CD8-positive, alpha-beta memory T cell (primary cell): ENCODE data around the gene GORAB. TPM values are rescaled to one million over a fixed set of nuclear protein-coding genes. Genes with fewer than 3 reads are reported as not detected.
A peak's percentile ranks its signal among the peaks of the same experiment; 100 is the strongest.

ENCODE experiments used
- CTCF ChIA-PET: fragments of 350-600 bp; sonication (Branson Sonifier 250); formaldehyde crosslinking; loops from one replicate; lab custom pipeline; 2021; ENCODE audit warnings: antibody characterized with exemption; lab: Charles Lee
- POLR2A ChIA-PET: fragments of 350-600 bp; sonication (Branson Sonifier 250); formaldehyde crosslinking; loops from one replicate; lab custom pipeline; 2021; ENCODE audit warnings: antibody characterized with exemption; lab: Charles Lee
- DNase-seq, 5 donors: peaks; one replicate each; pipeline versions ENCODE4 v3.0.0 to v3.0.0-alpha.2; 2020 to 2022; ENCODE audit warnings: mixed read lengths in 1 of 5
- H3K27ac ChIP-seq: one replicate; pipeline ENCODE4 v1.7.0; 2013; ENCODE audit warnings: low read depth, mild to moderate bottlenecking, low read length, moderate library complexity
- H3K27me3 ChIP-seq: 2 replicates; pipeline ENCODE4 v1.7.0; 2013; ENCODE audit warnings: low read length, mild to moderate bottlenecking; ENCODE audit not compliant: insufficient read depth, poor library complexity, severe bottlenecking
- H3K36me3 ChIP-seq: 2 replicates; pipeline ENCODE4 v1.7.0; 2013; ENCODE audit warnings: mild to moderate bottlenecking, low read length, moderate library complexity; ENCODE audit not compliant: insufficient read depth
- H3K4me1 ChIP-seq: 2 replicates; pipeline ENCODE4 v1.7.0; 2013; ENCODE audit warnings: mild to moderate bottlenecking, low read length, moderate library complexity; ENCODE audit not compliant: insufficient read depth
- H3K4me3 ChIP-seq: 2 replicates; pipeline ENCODE4 v1.7.0; 2013; ENCODE audit warnings: mild to moderate bottlenecking, low read length
- H3K9me3 ChIP-seq: 2 replicates; pipeline ENCODE4 v1.7.0; 2013; ENCODE audit warnings: mild to moderate bottlenecking, low read length
- H3K27ac Mint-ChIP-seq, 8 donors: one replicate each; pipeline ENCODE4 v1.8.0; 2020 to 2021; ENCODE audit warnings: mixed read lengths in 8 of 8, mild to moderate bottlenecking in 6 of 8, inconsistent platforms in 3 of 8, moderate library complexity in 3 of 8
- H3K27me3 Mint-ChIP-seq, 2 donors: one replicate each; pipeline ENCODE4 v1.8.0; 2020 to 2021; ENCODE audit warnings: mixed read lengths in 2 of 2, mild to moderate bottlenecking in 1 of 2, moderate library complexity in 1 of 2
- H3K36me3 Mint-ChIP-seq, 3 donors: one replicate each; pipeline ENCODE4 v1.8.0; 2020 to 2021; ENCODE audit warnings: mixed read lengths in 3 of 3, inconsistent platforms in 1 of 3, mild to moderate bottlenecking in 1 of 3
- H3K4me1 Mint-ChIP-seq, 3 donors: one replicate each; pipeline ENCODE4 v1.8.0; 2020 to 2021; ENCODE audit warnings: mixed read lengths in 3 of 3, inconsistent platforms in 1 of 3, mild to moderate bottlenecking in 1 of 3
- H3K4me3 Mint-ChIP-seq, 7 donors: one replicate each; pipeline ENCODE4 v1.8.0; 2020 to 2021; ENCODE audit warnings: mixed read lengths in 7 of 7, mild to moderate bottlenecking in 6 of 7, moderate library complexity in 4 of 7, inconsistent platforms in 2 of 7
- H3K9me3 Mint-ChIP-seq, 5 donors: one replicate each; pipeline ENCODE4 v1.8.0; 2020 to 2022; ENCODE audit warnings: mixed read lengths in 5 of 5, mild to moderate bottlenecking in 3 of 5, moderate library complexity in 2 of 5, inconsistent platforms in 1 of 5
- polyA plus RNA-seq: library from polyadenylated mRNA; unstranded; fragments of 300-500 nt; fragmentation: Illumina TruSeq; gene quantifications from one replicate; pipeline ENCODE4 v1.2.3, GENCODE V29; 2021
- total RNA-seq, 2 experiments: library from RNA; stranded (reverse); gene quantifications; one replicate each; pipeline ENCODE4 v1.2.3, GENCODE V29; 2021

Gene GORAB
- total and polyA plus RNA-seq, 3 experiments from 2014 or later, result 5.7 to 15.1 (median 13.5) TPM

DNA sequence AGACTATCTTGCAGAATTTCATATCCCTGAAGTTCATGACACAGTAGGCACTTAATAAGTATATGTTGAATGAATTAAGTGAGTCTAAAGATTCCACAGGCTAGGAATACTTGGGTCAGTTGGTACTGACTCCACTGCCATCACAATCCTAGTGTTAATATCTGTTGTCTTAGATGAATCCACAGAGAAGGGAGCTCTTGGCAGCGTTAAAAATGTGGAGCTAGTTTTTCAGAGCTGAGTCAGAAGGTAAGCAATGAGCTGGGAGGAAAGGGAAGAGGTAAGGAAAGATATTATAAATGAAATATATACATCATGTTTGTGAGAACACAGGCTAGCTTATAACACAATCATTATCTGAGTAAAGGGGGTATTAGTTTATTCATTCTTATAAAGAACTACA, 21.8 kb upstream of the GORAB start:
- H3K4me3 ChIP-seq, result no peak overlapping the region
- Mint-ChIP-seq H3K4me3 (no peak overlapping the region), H3K27ac (no peak overlapping the region), H3K27me3 (peaks cover 14 to 47% of the 10 kb centered on the region in 2 donors), H3K36me3 (no peaks in the 10 kb centered on the region), H3K4me1 (no peaks in the 10 kb centered on the region), H3K9me3 (peaks cover 0 to 6% (median 0%) of the 10 kb centered on the region in 5 donors)
- ChIA-PET CTCF (no interaction called here), POLR2A (no interaction called here)
- DNase-seq, result no peak
- H3K9me3 ChIP-seq, result no peaks in the 10 kb centered on the region
- no peak overlapping the region for H3K27ac ChIP-seq
- H3K36me3 ChIP-seq, result no peaks in the 10 kb centered on the region
- H3K4me1 ChIP-seq, result no peaks in the 10 kb centered on the region
- H3K27me3 ChIP-seq, result no peaks in the 10 kb centered on the region

DNA sequence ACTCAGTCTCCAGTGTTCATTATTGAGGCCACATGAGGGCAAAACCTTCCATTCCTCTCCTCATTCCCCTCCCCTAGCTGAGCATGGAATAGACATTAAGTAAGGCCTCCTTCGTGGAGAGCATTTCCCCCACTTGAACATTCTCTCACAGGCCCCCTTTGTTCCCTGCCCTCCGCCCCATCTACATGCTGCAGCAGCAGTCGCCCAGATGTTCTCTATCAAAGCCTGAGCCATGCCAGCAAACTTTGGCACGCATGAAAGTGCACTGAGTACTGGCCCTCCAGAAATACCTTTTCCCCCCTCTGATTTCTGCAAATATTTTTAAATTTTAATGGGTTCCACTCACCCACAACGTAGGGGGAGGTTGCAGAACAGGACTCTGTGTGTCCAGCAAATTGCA, 20.9 kb upstream of the GORAB start:
- Mint-ChIP-seq H3K27me3 (peaks cover 14 to 39% of the 10 kb centered on the region in 2 donors), H3K4me3 (no peak overlapping the region), H3K27ac (no peak overlapping the region), H3K36me3 (no peaks in the 10 kb centered on the region), H3K9me3 (no peaks in the 10 kb centered on the region), H3K4me1 (no peaks in the 10 kb centered on the region)
- H3K27ac ChIP-seq, result no peak overlapping the region
- no peaks in the 10 kb centered on the region for H3K9me3 ChIP-seq
- H3K27me3 ChIP-seq, result no peaks in the 10 kb centered on the region
- no peak for DNase-seq
- H3K36me3 ChIP-seq, result no peaks in the 10 kb centered on the region
- H3K4me1 ChIP-seq, result no peaks in the 10 kb centered on the region
- ChIA-PET CTCF (no interaction called here), POLR2A (no interaction called here)
- H3K4me3 ChIP-seq, result no peak overlapping the region

- H3K9me3 Mint-ChIP-seq, result no peaks in the 10 kb centered on the region
- POLR2A ChIA-PET, result no interaction called here
- no peak for DNase-seq
Observed at GRCh38 chr1:170513138-170513537, 18.8 kb upstream of the GORAB start.

GRCh38 chr1:170518185-170518834, 13.7 kb upstream of the GORAB start:
- no peak overlapping the region for H3K27ac ChIP-seq
- no peak overlapping the region for H3K27ac Mint-ChIP-seq
- H3K4me3 Mint-ChIP-seq, result no peak overlapping the region
- H3K36me3 ChIP-seq, result no peaks in the 10 kb centered on the region
- no peak for DNase-seq
- H3K27me3 Mint-ChIP-seq, result peaks cover 22 to 44% of the 10 kb centered on the region in 2 donors
- H3K27me3 ChIP-seq, result no peaks in the 10 kb centered on the region
- H3K4me3 ChIP-seq, result no peak overlapping the region
- H3K9me3 Mint-ChIP-seq, result no peaks in the 10 kb centered on the region
- H3K36me3 Mint-ChIP-seq, result peaks cover 0 to 1% (median 0%) of the 10 kb centered on the region in 3 donors
- CTCF ChIA-PET, result no interaction called here
- no peaks in the 10 kb centered on the region for H3K9me3 ChIP-seq
- no peaks in the 10 kb centered on the region for H3K4me1 ChIP-seq
- no peaks in the 10 kb centered on the region for H3K4me1 Mint-ChIP-seq
- POLR2A ChIA-PET, result no interaction called here

More at GRCh38 chr1:170513138-170513537, 18.8 kb upstream of the GORAB start:
- CTCF ChIA-PET, result no interaction called here
- Histone ChIP-seq H3K27me3 (no peaks in the 10 kb centered on the region), H3K4me3 (no peak overlapping the region), H3K4me1 (no peaks in the 10 kb centered on the region), H3K27ac (no peak overlapping the region), H3K9me3 (no peaks in the 10 kb centered on the region), H3K36me3 (no peaks in the 10 kb centered on the region)
- Mint-ChIP-seq H3K27me3 (peaks cover 13 to 27% of the 10 kb centered on the region in 2 donors), H3K4me3 (no peak overlapping the region), H3K36me3 (no peaks in the 10 kb centered on the region), H3K4me1 (no peaks in the 10 kb centered on the region), H3K27ac (no peak overlapping the region)

DNA sequence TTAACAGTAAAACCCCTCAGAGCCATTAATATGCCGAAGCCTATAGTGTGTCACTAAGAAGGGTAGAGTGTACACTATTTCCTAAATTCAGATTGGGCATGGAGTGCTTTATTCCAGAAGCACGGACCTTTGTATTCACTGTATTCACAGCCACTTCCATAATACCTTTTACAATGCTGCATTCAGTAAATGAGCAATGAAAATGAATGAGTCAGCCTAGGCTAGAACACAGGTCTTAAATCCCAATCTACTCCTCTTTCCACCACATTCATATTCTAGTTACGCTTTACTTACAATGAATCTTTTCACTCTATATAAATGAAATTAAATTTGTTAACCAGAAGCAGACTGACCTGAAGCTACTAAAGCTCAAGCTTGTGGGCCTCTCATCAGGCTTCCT, 13.0 kb upstream of the GORAB start:
- Mint-ChIP-seq H3K27me3 (peaks cover 23 to 48% of the 10 kb centered on the region in 2 donors), H3K4me3 (no peak overlapping the region), H3K27ac (no peak overlapping the region), H3K4me1 (no peaks in the 10 kb centered on the region), H3K36me3 (peaks cover 0 to 1% (median 0%) of the 10 kb centered on the region in 3 donors), H3K9me3 (no peaks in the 10 kb centered on the region)
- H3K9me3 ChIP-seq, result no peaks in the 10 kb centered on the region
- no peak overlapping the region for H3K27ac ChIP-seq
- no peak overlapping the region for H3K4me3 ChIP-seq
- no peaks in the 10 kb centered on the region for H3K27me3 ChIP-seq
- CTCF ChIA-PET, result no interaction called here
- POLR2A ChIA-PET, result no interaction called here
- H3K4me1 ChIP-seq, result no peaks in the 10 kb centered on the region
- H3K36me3 ChIP-seq, result no peaks in the 10 kb centered on the region
- no peak for DNase-seq

DNA sequence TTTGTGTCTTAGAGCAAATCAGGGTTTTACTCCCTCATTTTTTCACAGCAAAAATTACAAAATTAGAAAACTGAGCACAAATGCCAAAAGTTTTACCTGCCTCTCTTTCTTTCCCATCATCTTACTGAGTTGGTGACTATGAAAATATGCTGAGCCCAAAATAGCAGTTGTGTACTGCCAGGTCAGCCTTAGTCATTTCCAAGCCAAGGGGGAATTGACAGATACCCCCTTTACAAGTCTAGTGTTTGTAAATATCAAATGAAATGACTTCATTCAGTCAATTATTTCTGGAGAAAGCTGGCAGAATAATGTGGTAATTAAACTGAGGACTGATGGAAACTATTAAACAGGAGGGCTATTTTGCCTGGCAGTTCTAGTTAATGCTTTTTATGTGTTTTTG, 11.4 kb upstream of the GORAB start:
- H3K9me3 Mint-ChIP-seq, result no peaks in the 10 kb centered on the region
- DNase-seq, result no peak
- POLR2A ChIA-PET, result no interaction called here

GRCh38 chr1:170521818-170522217, 10.1 kb upstream of the GORAB start:
- Mint-ChIP-seq H3K9me3 (no peaks in the 10 kb centered on the region), H3K27me3 (peaks cover 23 to 62% of the 10 kb centered on the region in 2 donors), H3K4me1 (no peaks in the 10 kb centered on the region), H3K4me3 (no peak overlapping the region), H3K36me3 (peaks cover 0 to 1% (median 0%) of the 10 kb centered on the region in 3 donors), H3K27ac (no peak overlapping the region)
- CTCF ChIA-PET, result no interaction called here
- POLR2A ChIA-PET, result no interaction called here
- Histone ChIP-seq H3K27me3 (no peaks in the 10 kb centered on the region), H3K4me1 (no peaks in the 10 kb centered on the region), H3K4me3 (no peak overlapping the region), H3K27ac (no peak overlapping the region), H3K36me3 (no peaks in the 10 kb centered on the region), H3K9me3 (no peaks in the 10 kb centered on the region)
- no peak for DNase-seq

More for the DNA sequence above, 11.4 kb upstream of the GORAB start:
- H3K27ac ChIP-seq, result no peak overlapping the region
- Mint-ChIP-seq H3K27me3 (peaks cover 21 to 57% of the 10 kb centered on the region in 2 donors), H3K4me1 (no peaks in the 10 kb centered on the region), H3K36me3 (peaks cover 0 to 1% (median 0%) of the 10 kb centered on the region in 3 donors), H3K27ac (no peak overlapping the region), H3K4me3 (no peak overlapping the region)
- H3K27me3 ChIP-seq, result no peaks in the 10 kb centered on the region
- H3K36me3 ChIP-seq, result no peaks in the 10 kb centered on the region
- H3K4me1 ChIP-seq, result no peaks in the 10 kb centered on the region
- no peaks in the 10 kb centered on the region for H3K9me3 ChIP-seq
- CTCF ChIA-PET, result no interaction called here
- H3K4me3 ChIP-seq, result no peak overlapping the region

GRCh38 chr1:170530972-170531757, 801 bp upstream of the GORAB start:
- no peak overlapping the region for H3K4me3 Mint-ChIP-seq
- CTCF ChIA-PET, result no interaction called here
- DNase-seq, result peak in 1 of 5 donors; percentile 35

More at GRCh38 chr1:170530972-170531757, 801 bp upstream of the GORAB start:
- peaks cover 15% of the 10 kb centered on the region for H3K4me1 ChIP-seq
- H3K27me3 ChIP-seq, result no peaks in the 10 kb centered on the region
- peaks cover 0 to 1% of the 10 kb centered on the region in 2 donors for H3K27me3 Mint-ChIP-seq
- no peaks in the 10 kb centered on the region for H3K9me3 Mint-ChIP-seq
- H3K4me3 ChIP-seq, result peak overlapping the region; percentile 80
- peaks cover 12 to 25% (median 19%) of the 10 kb centered on the region in 3 donors for H3K4me1 Mint-ChIP-seq
- no peaks in the 10 kb centered on the region for H3K36me3 ChIP-seq
- H3K27ac Mint-ChIP-seq, result peak overlapping the region in 1 of 8 donors; percentile 76
- POLR2A ChIA-PET, result interaction anchor here (0.6 to 0.7 kb wide), 2 partner anchors 10 to 640 kb away, joined by 4 to 7 read pairs; no protein-coding TSS in a partner anchor
- H3K9me3 ChIP-seq, result no peaks in the 10 kb centered on the region
- H3K36me3 Mint-ChIP-seq, result peaks cover 0 to under 1% (median 0%) of the 10 kb centered on the region in 3 donors
- H3K27ac ChIP-seq, result peak overlapping the region; percentile 86
